Rectal smooth muscle tissue (tissue), 1 donor: ENCODE measurements around the gene BMP7.
A peak's percentile ranks its signal among the peaks of the same experiment; 100 is the strongest.

ENCODE experiments used
- H3K27ac ChIP-seq: one replicate; pipeline ENCODE4 v1.7.0; 2013; ENCODE audit warnings: low read depth, low read length, inconsistent platforms
- H3K27me3 ChIP-seq: one replicate; pipeline ENCODE4 v1.7.0; 2013; ENCODE audit warnings: low read length; ENCODE audit not compliant: control insufficient read depth, insufficient read depth
- H3K36me3 ChIP-seq: one replicate; pipeline ENCODE4 v1.7.0; 2013; ENCODE audit warnings: low read length; ENCODE audit not compliant: control insufficient read depth, insufficient read depth
- H3K4me1 ChIP-seq: one replicate; pipeline ENCODE4 v1.7.0; 2013; ENCODE audit warnings: low read length; ENCODE audit not compliant: control insufficient read depth, insufficient read depth
- H3K4me3 ChIP-seq: one replicate; pipeline ENCODE4 v1.7.0; 2013; ENCODE audit warnings: low read length
- H3K9ac ChIP-seq: one replicate; pipeline ENCODE4 v1.7.0; 2013; ENCODE audit warnings: low read length

BMP7 gene

DNA sequence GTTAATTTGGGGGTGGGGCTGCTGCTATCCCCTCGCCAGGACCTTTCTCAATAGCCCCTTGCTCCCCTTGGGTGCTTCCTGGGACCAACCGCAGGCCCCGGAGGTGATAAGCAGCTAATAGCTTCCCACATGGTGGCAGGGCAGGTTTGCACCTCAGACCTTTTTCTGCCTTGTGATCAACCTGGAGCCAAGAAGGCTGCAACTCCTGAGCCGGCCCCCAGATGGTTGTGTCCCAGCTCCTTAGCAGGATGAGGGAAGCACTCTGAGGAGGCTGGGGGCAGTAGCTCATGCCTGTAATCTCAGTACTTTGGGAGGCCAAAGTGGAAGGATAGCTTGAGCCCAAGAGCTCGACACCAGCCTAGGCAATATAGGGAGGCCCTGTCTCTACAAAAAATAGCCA is 85.5 kb downstream of the BMP7 start:
- Histone ChIP-seq H3K4me3 (no peak overlapping the region), H3K27ac (no peak overlapping the region), H3K36me3 (no peaks in the 10 kb centered on the region), H3K4me1 (no peaks in the 10 kb centered on the region), H3K9ac (no peak overlapping the region), H3K27me3 (no peaks in the 10 kb centered on the region)

DNA sequence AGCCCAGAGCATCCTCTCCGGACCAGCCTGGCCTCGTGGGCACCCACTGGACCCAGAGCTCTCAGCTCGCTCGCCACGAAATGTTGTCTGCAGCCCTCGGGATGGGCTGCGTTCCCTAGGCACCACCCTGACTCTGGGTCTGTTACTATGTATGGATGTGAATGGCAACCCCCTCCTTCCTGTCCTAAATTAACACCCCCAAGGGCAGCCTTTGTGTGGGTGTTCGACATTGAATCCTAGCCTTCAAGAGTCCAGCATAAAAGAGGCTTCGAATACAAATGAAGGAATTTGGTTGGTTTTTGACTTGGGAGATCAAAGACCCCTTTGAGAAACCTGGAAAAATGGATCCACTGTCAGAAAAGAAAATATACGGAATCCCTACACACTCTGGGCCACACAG is 86.1 kb downstream of the BMP7 start:
- H3K4me1 ChIP-seq, result no peaks in the 10 kb centered on the region
- H3K27me3 ChIP-seq, result no peaks in the 10 kb centered on the region
- no peak overlapping the region for H3K27ac ChIP-seq
- H3K36me3 ChIP-seq, result no peaks in the 10 kb centered on the region
- H3K9ac ChIP-seq, result no peak overlapping the region
- H3K4me3 ChIP-seq, result no peak overlapping the region

GRCh38 chr20:57179265-57179664 is 87.2 kb downstream of the BMP7 start:
- Histone ChIP-seq H3K27me3 (no peaks in the 10 kb centered on the region), H3K4me3 (no peak overlapping the region), H3K27ac (no peak overlapping the region), H3K4me1 (no peaks in the 10 kb centered on the region), H3K9ac (no peak overlapping the region), H3K36me3 (no peaks in the 10 kb centered on the region)

DNA sequence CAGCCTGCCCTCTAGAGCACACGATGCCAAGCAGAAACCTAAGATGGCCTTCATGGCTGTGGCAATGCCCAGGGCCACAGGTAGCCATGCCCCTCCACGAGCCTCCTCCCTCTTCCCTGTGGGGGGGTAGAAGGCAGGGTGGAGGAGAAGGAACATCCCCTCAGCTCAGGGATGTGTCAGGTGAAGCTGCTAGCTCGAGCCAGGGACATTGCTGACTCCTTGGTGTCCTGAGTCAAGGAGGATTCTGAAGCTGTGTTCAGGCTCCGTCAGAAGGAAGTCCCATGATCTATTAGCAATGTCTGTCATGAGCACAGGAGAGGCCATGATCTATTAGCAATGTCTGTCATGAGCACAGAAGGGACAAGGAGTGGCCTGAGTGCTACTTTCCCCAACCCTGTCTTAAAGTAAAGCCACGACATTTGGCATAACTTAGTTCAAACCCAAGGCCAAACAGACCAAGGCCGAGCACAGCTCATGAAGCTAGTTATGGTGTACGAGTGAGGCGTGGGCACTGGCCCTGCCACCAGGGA is 87.8 kb downstream of the BMP7 start:
- Histone ChIP-seq H3K4me3 (no peak overlapping the region), H3K4me1 (no peaks in the 10 kb centered on the region), H3K36me3 (no peaks in the 10 kb centered on the region), H3K9ac (no peak overlapping the region), H3K27me3 (no peaks in the 10 kb centered on the region), H3K27ac (no peak overlapping the region)

GRCh38 chr20:57177636-57178280 is 88.7 kb downstream of the BMP7 start:
- H3K4me1 ChIP-seq, result no peaks in the 10 kb centered on the region
- no peak overlapping the region for H3K4me3 ChIP-seq
- no peaks in the 10 kb centered on the region for H3K36me3 ChIP-seq
- no peak overlapping the region for H3K27ac ChIP-seq
- no peak overlapping the region for H3K9ac ChIP-seq
- H3K27me3 ChIP-seq, result no peaks in the 10 kb centered on the region

DNA sequence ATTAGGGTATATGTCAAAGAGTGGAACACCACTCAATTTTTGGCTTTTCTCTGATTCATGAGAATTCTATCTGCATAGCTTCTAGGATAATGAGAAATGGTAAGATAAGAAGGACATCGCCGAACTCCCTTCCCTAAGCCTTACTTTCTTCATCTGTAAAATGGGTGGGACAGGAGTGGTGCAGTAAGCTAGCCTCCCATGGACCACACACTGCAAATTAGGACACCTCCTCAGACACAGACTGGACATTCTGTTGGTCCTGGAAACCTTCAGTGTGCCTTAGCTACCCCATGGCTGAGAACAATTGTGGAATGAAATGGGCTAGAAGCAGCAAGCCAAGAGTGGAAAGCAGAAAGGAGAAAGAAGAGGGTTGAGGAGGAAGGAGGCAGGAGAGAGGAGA is 89.6 kb downstream of the BMP7 start:
- no peaks in the 10 kb centered on the region for H3K36me3 ChIP-seq
- no peaks in the 10 kb centered on the region for H3K27me3 ChIP-seq
- no peak overlapping the region for H3K4me3 ChIP-seq
- H3K9ac ChIP-seq, result no peak overlapping the region
- no peak overlapping the region for H3K27ac ChIP-seq
- H3K4me1 ChIP-seq, result no peaks in the 10 kb centered on the region

- Histone ChIP-seq H3K4me1 (no peaks in the 10 kb centered on the region), H3K4me3 (no peak overlapping the region), H3K9ac (no peak overlapping the region), H3K27ac (no peak overlapping the region), H3K36me3 (no peaks in the 10 kb centered on the region), H3K27me3 (no peaks in the 10 kb centered on the region)
Measured at GRCh38 chr20:57175397-57176010, 90.9 kb downstream of the BMP7 start.

GRCh38 chr20:57174737-57175136 is 91.7 kb downstream of the BMP7 start:
- no peaks in the 10 kb centered on the region for H3K27me3 ChIP-seq
- no peak overlapping the region for H3K9ac ChIP-seq
- H3K36me3 ChIP-seq, result no peaks in the 10 kb centered on the region
- H3K4me1 ChIP-seq, result no peaks in the 10 kb centered on the region
- no peak overlapping the region for H3K27ac ChIP-seq
- no peak overlapping the region for H3K4me3 ChIP-seq

- H3K36me3 ChIP-seq, result no peaks in the 10 kb centered on the region
- no peak overlapping the region for H3K4me3 ChIP-seq
- no peaks in the 10 kb centered on the region for H3K4me1 ChIP-seq
- no peaks in the 10 kb centered on the region for H3K27me3 ChIP-seq
- no peak overlapping the region for H3K9ac ChIP-seq
- no peak overlapping the region for H3K27ac ChIP-seq
Measured at GRCh38 chr20:57173986-57174385, 92.5 kb downstream of the BMP7 start.

- no peaks in the 10 kb centered on the region for H3K4me1 ChIP-seq
- no peaks in the 10 kb centered on the region for H3K27me3 ChIP-seq
- H3K27ac ChIP-seq, result no peak overlapping the region
- no peak overlapping the region for H3K4me3 ChIP-seq
- H3K36me3 ChIP-seq, result no peaks in the 10 kb centered on the region
- H3K9ac ChIP-seq, result no peak overlapping the region
Measured at GRCh38 chr20:57173041-57173440, 93.4 kb downstream of the BMP7 start.

- H3K36me3 ChIP-seq, result no peaks in the 10 kb centered on the region
- H3K27ac ChIP-seq, result no peak overlapping the region
- peaks cover 3% of the 10 kb centered on the region for H3K4me1 ChIP-seq
Measured at GRCh38 chr20:57170343-57170742, 96.1 kb downstream of the BMP7 start.

DNA sequence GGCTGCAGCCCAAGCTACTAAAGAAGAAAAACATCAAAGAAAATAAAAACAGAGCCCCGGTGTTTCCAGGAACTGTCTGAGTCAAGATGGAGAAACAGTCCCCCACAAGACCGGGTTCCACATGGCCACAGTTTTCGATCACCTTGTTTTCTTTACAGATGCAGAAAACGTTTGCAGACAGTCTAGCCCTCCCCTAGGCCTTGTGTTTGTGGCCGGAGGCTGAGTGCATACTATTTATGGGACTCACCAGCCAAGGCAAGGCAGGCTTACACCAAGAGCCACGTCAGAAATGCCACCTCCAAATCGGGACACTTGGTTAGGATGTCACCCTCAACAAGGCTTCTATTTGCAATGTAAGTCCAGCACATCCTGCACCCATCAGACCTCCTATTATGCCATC is 97.3 kb downstream of the BMP7 start:
- H3K36me3 ChIP-seq, result no peaks in the 10 kb centered on the region
- H3K4me3 ChIP-seq, result no peak overlapping the region
- H3K4me1 ChIP-seq, result peaks cover 3% of the 10 kb centered on the region
- H3K27me3 ChIP-seq, result no peaks in the 10 kb centered on the region
- peak overlapping the region; percentile 68 for H3K27ac ChIP-seq
- no peak overlapping the region for H3K9ac ChIP-seq

More at GRCh38 chr20:57170343-57170742, 96.1 kb downstream of the BMP7 start:
- H3K4me3 ChIP-seq, result no peak overlapping the region
- H3K9ac ChIP-seq, result no peak overlapping the region
- H3K27me3 ChIP-seq, result no peaks in the 10 kb centered on the region
